SK-N-SH treated with all-trans-retinoic acid at 6 μM for 48 hours (cell line): ENCODE data around the gene B4GALNT3.

ENCODE experiments used
- BACH2 ChIP-seq: fragments of 250-450 bp; sonication (Bioruptor Pico); IDR thresholded peaks from 2 replicates; pipeline ENCODE4 v1.9.0; 2021; ENCODE audit warnings: mild to moderate bottlenecking, borderline replicate concordance
- ESRRG ChIP-seq: fragments of 250-450 bp; sonication (Bioruptor Pico); IDR thresholded peaks from 2 replicates; pipeline ENCODE4 v1.6.1; 2021; ENCODE audit warnings: mild to moderate bottlenecking
- RARB ChIP-seq: fragments of 250-450 bp; sonication (Bioruptor Pico); IDR thresholded peaks from 2 replicates; pipeline ENCODE4 v1.8.0; 2021; ENCODE audit warnings: mild to moderate bottlenecking, moderate library complexity
- ZFP30 ChIP-seq: fragments of 450-650 bp; formaldehyde crosslinking; IDR thresholded peaks from 2 replicates; pipeline ENCODE4 v1.5.0; 2022; ENCODE audit warnings: mild to moderate bottlenecking, moderate library complexity

- TF ChIP-seq BACH2 (CRISPR knock-in tag) (no peak), ZFP30 (CRISPR knock-in tag) (no peak), ESRRG (CRISPR knock-in tag) (no peak), RARB (CRISPR knock-in tag) (no peak)
Observed at GRCh38 chr12:508795-509194, 49.1 kb downstream of the B4GALNT3 start.
